ENCODE results near the gene OLIG3. TPM values are rescaled to one million over a fixed set of nuclear protein-coding genes. Genes with fewer than 3 reads are reported as not detected.

OLIG3 gene
- total RNA-seq, 1 experiment from 2014 or later, result not detected

GRCh38 chr6:137496368-137496767, 2.2 kb upstream of the OLIG3 start:
- no peak for DNase-seq (ENCODE audit: low spot score)

GRCh38 chr6:137495703-137496336, 1.6 kb upstream of the OLIG3 start:
- DNase-seq (ENCODE audit: low spot score), result no peak

- DNase-seq (ENCODE audit: low spot score), result no peak
Observed at GRCh38 chr6:137494988-137495702, 951 bp upstream of the OLIG3 start.

- no peak for DNase-seq (ENCODE audit: low spot score)
Observed at GRCh38 chr6:137493218-137494038, 766 bp downstream of the OLIG3 start.

GRCh38 chr6:137492289-137493217, 1.6 kb downstream of the OLIG3 start:
- no peak for DNase-seq (ENCODE audit: low spot score)

- DNase-seq (ENCODE audit: low spot score), result no peak
Observed at GRCh38 chr6:137491478-137491877, 2.7 kb downstream of the OLIG3 start.

- no peak for DNase-seq (ENCODE audit: low spot score)
Observed at GRCh38 chr6:137490961-137491360, 3.2 kb downstream of the OLIG3 start.

GRCh38 chr6:137490006-137490905, 3.9 kb downstream of the OLIG3 start:
- no peak for DNase-seq (ENCODE audit: low spot score)

- no peak for DNase-seq (ENCODE audit: low spot score)
Observed at GRCh38 chr6:137489046-137490005, 4.9 kb downstream of the OLIG3 start.

GRCh38 chr6:137488150-137489045, 5.8 kb downstream of the OLIG3 start:
- DNase-seq (ENCODE audit: low spot score), result no peak

- DNase-seq (ENCODE audit: low spot score), result no peak
Observed at GRCh38 chr6:137487869-137488149, 6.4 kb downstream of the OLIG3 start.

- DNase-seq (ENCODE audit: low spot score), result no peak
Observed at GRCh38 chr6:137487181-137487868, 6.9 kb downstream of the OLIG3 start.

GRCh38 chr6:137486416-137486815, 7.8 kb downstream of the OLIG3 start:
- DNase-seq (ENCODE audit: low spot score), result no peak

GRCh38 chr6:137480431-137480830, 13.8 kb downstream of the OLIG3 start:
- DNase-seq (ENCODE audit: low spot score), result no peak

GRCh38 chr6:137475103-137475502, 19.1 kb downstream of the OLIG3 start:
- no peak for DNase-seq (ENCODE audit: low spot score)

- no peak for DNase-seq (ENCODE audit: low spot score)
Observed at GRCh38 chr6:137473598-137473997, 20.6 kb downstream of the OLIG3 start.

GRCh38 chr6:137472641-137473137, 21.5 kb downstream of the OLIG3 start:
- no peak for DNase-seq (ENCODE audit: low spot score)

GRCh38 chr6:137471986-137472385, 22.2 kb downstream of the OLIG3 start:
- no peak for DNase-seq (ENCODE audit: low spot score)
